ENCODE results near the gene NEURL1. TPM values are rescaled to one million over a fixed set of nuclear protein-coding genes. Genes with fewer than 3 reads are reported as not detected.

NEURL1 gene
- total and polyA plus RNA-seq, 2 donors (not counting 3 experiments of a cell fraction or from before 2014, with no cell fraction given) = 0.06 to 0.22 TPM

GRCh38 chr10:103560886-103561285 is 67.4 kb downstream of the NEURL1 start:
- no peaks in the 10 kb centered on the region for H3K79me2 ChIP-seq (ENCODE audit: control insufficient read depth, insufficient read depth, low read length)
- CTCF ChIA-PET = interaction anchor here (0.9 to 1.2 kb wide), 2 partner anchors 9 to 15 kb away, joined by 3 to 5 read pairs; no protein-coding TSS in a partner anchor
- no peak overlapping the region for H3K27ac ChIP-seq (ENCODE audit: insufficient read depth, low read depth, low read length)
- H3K27me3 ChIP-seq (ENCODE audit: control insufficient read depth in 2 of 2, insufficient read depth in 2 of 2, low read length in 2 of 2) = peaks cover 2 to 8% of the 10 kb centered on the region in 2 experiments
- H3K9ac ChIP-seq (replicated peaks; ENCODE audit: extremely low read depth, insufficient read depth, low read length) = no peak overlapping the region
- H3K4me2 ChIP-seq (ENCODE audit: insufficient read depth, low read length) = no peak overlapping the region
- no peaks in the 10 kb centered on the region for H3K9me1 ChIP-seq (replicated peaks; ENCODE audit: control insufficient read depth, extremely low read depth, insufficient read depth, low read length)
- no peaks in the 10 kb centered on the region for H3K4me1 ChIP-seq (ENCODE audit: control insufficient read depth, extremely low read depth, insufficient read depth, low read length)
- TF ChIP-seq, protein P1, sequence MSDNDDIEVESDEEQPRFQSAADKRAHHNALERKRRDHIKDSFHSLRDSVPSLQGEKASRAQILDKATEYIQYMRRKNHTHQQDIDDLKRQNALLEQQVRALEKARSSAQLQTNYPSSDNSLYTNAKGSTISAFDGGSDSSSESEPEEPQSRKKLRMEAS (IDR thresholded peaks at IDR 0.05; ENCODE audit: insufficient read depth, insufficient read length) = no peak
- TF ChIP-seq POLR2A (IDR thresholded peaks at IDR 0.05; ENCODE audit: low read depth, low read length) (no peak), JUN (IDR thresholded peaks at IDR 0.05; ENCODE audit: borderline replicate concordance, insufficient read depth, insufficient read length, low read depth) (no peak), MYC (IDR thresholded peaks at IDR 0.05; ENCODE audit: low read depth, low read length) (no peak), EZH2 (IDR thresholded peaks at IDR 0.05; ENCODE audit: borderline replicate concordance, low read depth, low read length, severe bottlenecking) (no peak), GATA2 (IDR thresholded peaks at IDR 0.05; ENCODE audit: insufficient read depth, insufficient read length, low read depth, low read length) (no peak), POLR2AphosphoS5 (IDR thresholded peaks at IDR 0.05; ENCODE audit: insufficient read depth, low read depth, low read length) (no peak), FOS (IDR thresholded peaks at IDR 0.05; ENCODE audit: borderline replicate concordance, insufficient read depth, low read length) (no peak)
- TF ChIP-seq, protein P2, sequence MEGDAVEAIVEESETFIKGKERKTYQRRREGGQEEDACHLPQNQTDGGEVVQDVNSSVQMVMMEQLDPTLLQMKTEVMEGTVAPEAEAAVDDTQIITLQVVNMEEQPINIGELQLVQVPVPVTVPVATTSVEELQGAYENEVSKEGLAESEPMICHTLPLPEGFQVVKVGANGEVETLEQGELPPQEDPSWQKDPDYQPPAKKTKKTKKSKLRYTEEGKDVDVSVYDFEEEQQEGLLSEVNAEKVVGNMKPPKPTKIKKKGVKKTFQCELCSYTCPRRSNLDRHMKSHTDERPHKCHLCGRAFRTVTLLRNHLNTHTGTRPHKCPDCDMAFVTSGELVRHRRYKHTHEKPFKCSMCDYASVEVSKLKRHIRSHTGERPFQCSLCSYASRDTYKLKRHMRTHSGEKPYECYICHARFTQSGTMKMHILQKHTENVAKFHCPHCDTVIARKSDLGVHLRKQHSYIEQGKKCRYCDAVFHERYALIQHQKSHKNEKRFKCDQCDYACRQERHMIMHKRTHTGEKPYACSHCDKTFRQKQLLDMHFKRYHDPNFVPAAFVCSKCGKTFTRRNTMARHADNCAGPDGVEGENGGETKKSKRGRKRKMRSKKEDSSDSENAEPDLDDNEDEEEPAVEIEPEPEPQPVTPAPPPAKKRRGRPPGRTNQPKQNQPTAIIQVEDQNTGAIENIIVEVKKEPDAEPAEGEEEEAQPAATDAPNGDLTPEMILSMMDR (IDR thresholded peaks at IDR 0.05; ENCODE audit: extremely low read depth in 1 of 2, insufficient read depth in 1 of 2, low read depth in 1 of 2, low read length in 2 of 2) = no peak
- DNase-seq (ENCODE audit: low read depth, low spot score) = no peak
- POLR2A ChIA-PET = interaction anchor here (0.6 kb wide), 1 partner anchor 27 kb away, joined by 3 read pairs; no protein-coding TSS in a partner anchor
- intact Hi-C loops (cut with micrococcal nuclease) = no loop called here
- no peak overlapping the region for H3K4me3 ChIP-seq (replicated peaks in 1 of 3; ENCODE audit: insufficient read depth in 1 of 3, low read depth in 1 of 3, low read length in 3 of 3)
- no peaks in the 10 kb centered on the region for H3K36me3 ChIP-seq (ENCODE audit: control insufficient read depth in 2 of 2, extremely low read depth in 1 of 2, insufficient read depth in 2 of 2, low read length in 2 of 2)
- no peak for FAIRE-seq
- no TSS peak for BruUV-seq (replicated peaks)
- no peaks in the 10 kb centered on the region for H3K9me3 ChIP-seq (replicated peaks; ENCODE audit: control insufficient read depth, insufficient read depth, low read length)
- dilution Hi-C loops (cut with MboI; ENCODE audit: extremely low pct_ligation_motif_present, low sequenced_read_pairs) = no loop called here
- no peaks in the 10 kb centered on the region for H4K20me1 ChIP-seq (replicated peaks; ENCODE audit: control insufficient read depth, extremely low read depth, insufficient read depth, low read length)
- H2AFZ ChIP-seq (ENCODE audit: low read depth, low read length) = no peak overlapping the region

All from endothelial cell of umbilical vein (primary cell).